Left renal pelvis (tissue), 4 donors: ENCODE results near the gene CHST5. TPM values are rescaled to one million over a fixed set of nuclear protein-coding genes. Genes with fewer than 3 reads are reported as not detected.

ENCODE experiments used
- DNase-seq, 4 donors: peaks; one replicate each; pipeline ENCODE4 v3.0.0-alpha.2; 2013; ENCODE audit warnings: low read depth in 4 of 4, low spot score in 3 of 4
- polyA plus RNA-seq, 4 donors: library from polyadenylated mRNA; unstranded; fragments of 120-200 nt; gene quantifications; one replicate each; pipeline ENCODE4 v1.2.1, GENCODE V29; 2013; ENCODE audit not compliant: insufficient read length in 4 of 4

CHST5 gene
- polyA plus RNA-seq, 4 donors: 0.37 to 1.2 (median 0.61) TPM

DNA sequence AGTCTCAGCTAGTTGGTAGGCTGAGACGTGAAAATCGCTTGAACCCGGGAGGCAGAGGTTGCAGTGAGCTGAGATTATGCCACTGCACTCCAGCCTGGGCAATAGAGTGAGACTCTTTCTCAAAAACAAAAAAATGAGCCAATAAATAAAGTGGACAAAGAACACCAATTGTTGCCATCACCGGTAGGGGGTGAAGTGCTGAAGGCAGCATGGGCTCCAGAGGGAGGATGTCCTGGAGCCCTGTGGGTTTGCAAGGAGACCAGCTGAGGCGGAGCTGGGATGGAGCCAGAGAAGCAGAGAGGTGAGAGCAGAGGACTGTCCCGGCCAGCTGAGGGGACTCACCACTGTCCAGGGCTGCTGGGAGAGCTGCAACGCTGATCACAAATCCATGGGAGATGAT lies 54.4 kb downstream of the CHST5 start:
- no peak for DNase-seq

DNA sequence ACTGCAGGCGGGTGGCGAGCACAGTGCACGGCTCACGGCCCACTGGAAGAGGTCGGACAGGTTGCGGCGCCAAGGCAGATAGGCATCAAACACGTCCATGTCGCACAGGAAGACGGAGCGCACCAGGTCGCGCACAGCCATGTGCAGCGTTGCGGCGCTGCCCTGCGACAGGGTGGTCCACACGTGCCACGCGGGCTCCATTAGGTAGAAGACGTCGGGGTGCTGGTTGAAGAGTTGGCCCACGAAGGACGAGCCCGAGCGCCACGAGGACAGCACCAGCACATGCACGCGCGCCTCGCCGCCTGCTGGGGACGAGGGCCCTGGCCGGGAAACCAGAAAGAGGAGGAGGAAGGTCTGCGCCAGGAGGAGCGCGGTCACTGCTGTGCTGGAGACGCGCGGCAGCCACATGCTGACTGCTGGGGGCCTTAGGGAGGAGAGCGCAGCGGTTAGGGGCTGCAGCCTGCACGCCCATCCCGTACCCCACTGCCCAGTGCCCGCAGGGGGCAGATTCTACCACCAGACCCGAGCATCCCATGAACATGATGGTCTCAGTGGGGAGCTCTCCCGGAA lies 56.4 kb downstream of the CHST5 start:
- DNase-seq: no peak

Other genes with a start within 250 kb of the CHST5 start
- 100 to 1,000 TPM; 149 to 200 (median 170) TPM for gene CFDP1, start 102.6 kb downstream of the CHST5 start, polyA plus RNA-seq
- gene TMEM170A, start 71.4 kb downstream of the CHST5 start, polyA plus RNA-seq: 10 to 100 TPM; 32.8 to 45.3 (median 40.3) TPM
- 1 to 10 TPM in 3 of 4 donors, under 1 TPM in 1; 0.26 to 1.3 (median 1.2) TPM for gene CHST6, start 40.7 kb downstream of the CHST5 start, polyA plus RNA-seq
- gene TMEM231, start 20.1 kb upstream of the CHST5 start, polyA plus RNA-seq: 10 to 100 TPM; 12.1 to 21.2 (median 20.2) TPM
- 100 to 1,000 TPM; 152 to 195 (median 184) TPM for gene GABARAPL2, start 30.3 kb upstream of the CHST5 start, polyA plus RNA-seq
- gene ADAT1, start 87.2 kb upstream of the CHST5 start, polyA plus RNA-seq: 10 to 100 TPM; 35.3 to 59.5 (median 52.3) TPM
- gene KARS1, start 111.6 kb upstream of the CHST5 start, polyA plus RNA-seq: 100 to 1,000 TPM; 102 to 152 (median 135) TPM
- gene TERF2IP, start 111.7 kb upstream of the CHST5 start, polyA plus RNA-seq: 10 to 100 TPM; 82.3 to 98.4 (median 87.9) TPM
- under 1 TPM in 2 of 4 donors, not detected in 2; 0.15 to 0.19 TPM for gene CPHXL2, start 140.9 kb upstream of the CHST5 start, polyA plus RNA-seq
- not detected for gene DUXB, start 165.4 kb upstream of the CHST5 start, polyA plus RNA-seq
- not detected for gene CPHXL, start 190.4 kb upstream of the CHST5 start, polyA plus RNA-seq